Measurements from ENCODE around the gene SUN2.

- TF ChIP-seq CTCF (conservative IDR thresholded peaks at IDR 0.05; ENCODE audit: low read depth, low read length) (no peak), EZH2 (IDR thresholded peaks at IDR 0.05; ENCODE audit: borderline replicate concordance, low read depth, low read length, poor library complexity, severe bottlenecking) (no peak)
These were observed 18.8 kb upstream of the SUN2 start for GRCh38 chr22:38774496-38775166.
